GM18505 (cell line): ENCODE results near the gene SNX15.

ENCODE experiments used
- ATAC-seq: cut with Tn5 transposase; IDR thresholded peaks from one replicate; pipeline ENCODE4 v1.9.1; 2021; ENCODE audit not compliant: unreplicated experiment
- POLR2A ChIP-seq: IDR thresholded peaks from 4 replicates; pipeline ENCODE4 v1.6.1; 2011; ENCODE audit warnings: borderline replicate concordance; ENCODE audit not compliant: insufficient read depth, insufficient read length; ENCODE audit errors: extremely low read depth

SNX15 gene

DNA sequence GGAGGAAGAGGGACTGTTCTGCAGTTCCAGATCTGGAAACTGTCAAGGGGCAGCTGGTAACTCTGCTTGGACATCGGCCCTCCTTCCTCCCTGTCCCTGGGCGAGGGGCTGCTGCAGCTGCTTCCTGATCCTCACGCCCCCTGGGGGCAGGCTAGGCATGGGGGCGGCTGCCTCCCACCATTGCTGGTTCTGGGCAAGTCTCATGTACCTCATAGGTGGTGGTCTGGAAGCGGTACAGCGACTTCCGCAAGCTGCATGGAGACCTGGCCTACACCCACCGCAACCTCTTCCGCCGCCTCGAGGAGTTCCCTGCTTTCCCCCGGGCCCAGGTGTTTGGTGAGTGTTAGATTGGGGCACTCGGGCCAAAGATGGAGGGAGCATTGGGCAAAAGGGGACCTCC, 5.0 kb downstream of the SNX15 start:
- ATAC-seq: no peak
- TF ChIP-seq POLR2A: no peak

GRCh38 chr11:65034423-65034822, 7.2 kb downstream of the SNX15 start:
- TF ChIP-seq POLR2A: no peak
- ATAC-seq: no peak

DNA sequence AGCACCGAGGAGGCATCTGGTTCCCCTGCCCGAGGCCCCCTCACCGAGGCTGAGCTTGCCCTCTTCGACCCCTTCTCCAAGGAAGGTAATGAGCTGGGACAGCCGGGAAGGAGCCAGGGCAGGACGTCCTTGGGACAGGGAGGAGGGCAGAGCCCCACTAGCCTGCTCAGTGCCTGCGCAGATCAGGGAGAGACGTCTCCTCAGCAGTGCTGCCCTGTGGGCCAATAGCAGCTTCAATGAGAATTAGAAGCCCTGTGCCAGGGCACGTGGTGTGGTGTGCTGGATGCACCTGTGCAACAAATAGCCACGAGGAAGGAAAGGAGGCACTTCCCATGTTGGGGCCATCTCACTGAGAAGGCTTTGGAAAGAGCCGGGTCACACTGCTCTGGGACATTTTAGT, 8.3 kb downstream of the SNX15 start:
- ATAC-seq: no peak
- no peak for TF ChIP-seq POLR2A

GRCh38 chr11:65036931-65037330, 9.7 kb downstream of the SNX15 start:
- ATAC-seq: no peak
- TF ChIP-seq POLR2A: no peak

DNA sequence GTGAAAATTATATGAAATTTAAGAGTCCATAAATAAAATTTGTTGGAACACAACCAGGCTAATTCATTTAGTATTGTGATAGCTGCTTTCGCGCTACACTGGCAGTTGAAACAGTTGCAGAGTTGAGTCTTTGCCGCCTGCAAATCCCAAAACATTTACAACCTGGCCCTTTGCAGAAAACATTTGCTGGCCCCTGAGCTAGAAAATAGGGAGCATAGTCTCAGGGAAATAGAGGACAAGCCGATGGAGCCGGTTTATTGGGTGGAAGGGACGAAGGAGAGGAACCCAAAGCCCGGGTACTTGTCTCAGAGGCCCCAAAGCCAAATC, 13.2 kb downstream of the SNX15 start:
- no peak for TF ChIP-seq POLR2A
- no peak for ATAC-seq

DNA sequence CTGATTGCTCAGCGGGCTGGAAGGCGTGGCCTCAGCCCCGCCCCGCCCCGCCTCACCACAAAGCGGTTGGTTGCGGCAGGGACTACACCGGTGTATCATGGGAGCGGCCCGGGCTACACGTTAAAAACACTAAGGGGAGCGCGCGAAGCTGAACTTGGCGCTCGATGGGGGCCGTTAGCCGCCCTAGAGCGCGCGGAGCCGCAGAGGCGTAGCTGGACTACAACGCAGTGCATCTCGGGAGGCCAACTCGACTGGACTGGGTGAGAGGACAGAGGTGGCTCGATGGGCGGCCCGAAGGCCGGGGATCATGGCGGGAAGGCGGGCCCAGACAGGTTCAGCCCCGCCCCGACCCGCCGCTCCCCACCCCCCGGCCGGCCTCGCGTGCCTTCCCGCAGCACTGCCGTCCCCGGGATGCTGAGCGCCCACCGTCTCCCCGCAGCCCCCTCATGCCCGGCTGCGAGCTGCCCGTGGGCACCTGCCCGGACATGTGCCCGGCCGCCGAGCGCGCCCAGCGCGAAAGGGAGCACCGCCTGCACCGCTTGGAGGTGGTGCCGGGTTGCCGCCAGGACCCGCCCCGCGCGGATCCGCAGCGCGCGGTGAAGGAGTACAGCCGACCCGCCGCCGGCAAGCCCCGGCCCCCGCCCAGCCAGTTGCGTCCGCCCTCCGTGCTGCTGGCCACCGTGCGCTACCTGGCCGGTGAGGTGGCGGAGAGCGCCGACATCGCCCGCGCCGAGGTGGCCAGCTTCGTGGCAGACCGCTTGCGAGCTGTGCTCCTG, 13.8 kb downstream of the SNX15 start, which contains the start of gene SAC3D1:
SAC3D1 (plus strand) TSS at position 364 of the 776 bp plus-strand sequence; CDS start at position 447, 83 bp downstream.
- peak; percentile 81 for ATAC-seq
- peak; percentile 62 for TF ChIP-seq POLR2A

- no peak for TF ChIP-seq POLR2A
- ATAC-seq: no peak
These were observed 15.7 kb downstream of the SNX15 start for GRCh38 chr11:65042891-65043290.

- no peak for ATAC-seq
- TF ChIP-seq POLR2A: no peak
These were observed 16.8 kb downstream of the SNX15 start for GRCh38 chr11:65043881-65044501.

GRCh38 chr11:65045061-65045460, 17.8 kb downstream of the SNX15 start:
- no peak for ATAC-seq
- no peak for TF ChIP-seq POLR2A

DNA sequence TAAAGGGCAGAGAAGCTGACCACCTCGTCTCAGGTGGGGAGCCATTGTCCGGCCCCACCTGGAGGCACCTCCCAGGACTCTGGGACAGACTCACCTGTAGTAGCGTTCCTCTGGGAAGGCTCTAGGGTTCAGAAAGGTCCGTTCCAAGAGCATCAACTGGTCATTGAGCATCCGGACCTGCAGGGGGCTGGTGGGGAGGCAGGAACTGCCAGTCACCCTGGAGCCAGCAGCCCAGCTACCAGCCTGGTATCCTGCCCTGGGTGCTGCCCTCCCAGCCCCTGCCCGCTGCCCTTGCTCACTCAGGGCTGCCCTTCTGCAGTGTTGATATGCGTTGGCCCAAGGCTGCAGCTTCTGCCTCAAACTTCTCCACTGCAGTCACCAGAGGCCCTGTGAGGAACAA, 18.5 kb downstream of the SNX15 start:
- no peak for ATAC-seq
- TF ChIP-seq POLR2A: no peak

GRCh38 chr11:65047581-65048422, 20.6 kb downstream of the SNX15 start:
- peak; percentile 16 for TF ChIP-seq POLR2A
- ATAC-seq: no peak

DNA sequence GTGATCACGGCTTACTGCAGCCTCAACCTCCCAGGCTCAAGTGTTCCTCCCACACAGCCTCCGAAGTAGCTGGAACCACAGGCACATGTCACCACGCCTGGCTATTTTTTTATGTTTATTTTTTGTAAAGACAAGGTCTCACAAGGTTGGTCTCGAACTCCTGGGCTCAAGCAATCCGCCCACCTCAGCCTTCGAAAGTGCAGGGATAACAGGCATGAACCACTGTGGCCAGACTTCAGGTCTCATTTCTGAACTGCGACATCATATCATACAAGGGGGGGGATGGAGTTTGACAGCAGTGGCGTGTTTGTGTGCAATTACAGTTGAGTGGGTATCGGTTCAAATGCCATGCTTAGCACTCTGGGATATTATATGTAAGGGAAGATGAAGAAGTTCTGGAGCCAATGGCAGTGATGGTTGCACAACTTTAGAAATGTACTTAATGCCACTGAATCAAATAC, 24.2 kb downstream of the SNX15 start:
- TF ChIP-seq POLR2A: no peak
- no peak for ATAC-seq

- no peak for ATAC-seq
- no peak for TF ChIP-seq POLR2A
These were observed 26.7 kb downstream of the SNX15 start for GRCh38 chr11:65053827-65054508.
